A172 (cell line): Measurements from ENCODE around the gene USP48. TPM values are rescaled to one million over a fixed set of nuclear protein-coding genes. Genes with fewer than 3 reads are reported as not detected.
"Not testable (repeated sequence)": the region's sequence is repeated elsewhere in the genome, so short reads cannot be mapped to it uniquely, and the experiment has no call there.

ENCODE experiments used
- DNase-seq: peaks from one replicate; pipeline ENCODE4 v3.0.0-alpha.2; 2015; ENCODE audit warnings: low spot score
- total RNA-seq: library from RNA; depleted of rRNA; stranded (reverse); fragments of >200 nt; shearing (Covaris generic); gene quantifications from 2 replicates; pipeline ENCODE4 v1.2.3, GENCODE V29; 2014; rRNA removed

The USP48 gene
- total RNA-seq, result 16.0 and 22.8 TPM in 2 replicates

GRCh38 chr1:21782868-21783678, at the start of gene USP48:
TSS of gene USP48 (minus strand) at chr1:21783149. CDS start at chr1:21782957, 192 bp downstream.
- DNase-seq, result peak; percentile 82

GRCh38 chr1:21831454-21831970, 48.6 kb upstream of the USP48 start:
- no peak for DNase-seq

GRCh38 chr1:21830792-21831453, 48.0 kb upstream of the USP48 start:
- no peak for DNase-seq

GRCh38 chr1:21829294-21829693, 46.3 kb upstream of the USP48 start:
- DNase-seq, result no peak

GRCh38 chr1:21828506-21829210, 45.7 kb upstream of the USP48 start:
- no peak for DNase-seq

- DNase-seq, result no peak
These were observed 45.1 kb upstream of the USP48 start for GRCh38 chr1:21828075-21828474.

- DNase-seq, result no peak
These were observed 44.3 kb upstream of the USP48 start for GRCh38 chr1:21827141-21827679.

- not testable (repeated sequence) for DNase-seq
These were observed 43.7 kb upstream of the USP48 start for GRCh38 chr1:21826694-21827093.

GRCh38 chr1:21825393-21825792, 42.4 kb upstream of the USP48 start:
- no peak for DNase-seq

- DNase-seq, result no peak
These were observed 42.0 kb upstream of the USP48 start for GRCh38 chr1:21824926-21825325.

GRCh38 chr1:21823980-21824702, 41.2 kb upstream of the USP48 start:
- no peak for DNase-seq

GRCh38 chr1:21823206-21823979, 40.4 kb upstream of the USP48 start:
- no peak for DNase-seq

GRCh38 chr1:21822349-21822748, 39.4 kb upstream of the USP48 start:
- DNase-seq, result no peak

GRCh38 chr1:21821385-21822019, 38.6 kb upstream of the USP48 start:
- no peak for DNase-seq

GRCh38 chr1:21820597-21821232, 37.8 kb upstream of the USP48 start:
- no peak for DNase-seq

GRCh38 chr1:21818656-21819055, 35.7 kb upstream of the USP48 start:
- no peak for DNase-seq

- peak; percentile 61 for DNase-seq
These were observed 33.8 kb upstream of the USP48 start for GRCh38 chr1:21816602-21817302.

- DNase-seq, result no peak
These were observed 32.9 kb upstream of the USP48 start for GRCh38 chr1:21815724-21816321.
